Hematopoietic multipotent progenitor cell treated with erythropoietin and hydrocortisone succinate and interleukin-3 and kit ligand, for 4 days (in vitro differentiated cells): Measurements from ENCODE around the gene EPHA2.
"Not testable (repeated sequence)": the region's sequence is repeated elsewhere in the genome, so short reads cannot be mapped to it uniquely, and the experiment has no call there.

Experiments used
- DNase-seq: peaks from one replicate; pipeline ENCODE4 v3.0.0-alpha.2; 2015

Gene EPHA2

GRCh38 chr1:16183765-16184556 lies 28.1 kb upstream of the EPHA2 start:
- no peak for DNase-seq

GRCh38 chr1:16183179-16183578 lies 27.3 kb upstream of the EPHA2 start:
- DNase-seq: no peak

GRCh38 chr1:16181887-16182719 lies 26.2 kb upstream of the EPHA2 start:
- DNase-seq: no peak

- no peak for DNase-seq
These were observed 24.5 kb upstream of the EPHA2 start for GRCh38 chr1:16180291-16180824.

- DNase-seq: no peak
These were observed 23.0 kb upstream of the EPHA2 start for GRCh38 chr1:16178596-16179497.

GRCh38 chr1:16177306-16177705 lies 21.4 kb upstream of the EPHA2 start:
- no peak for DNase-seq

GRCh38 chr1:16176653-16177052 lies 20.8 kb upstream of the EPHA2 start:
- no peak for DNase-seq

GRCh38 chr1:16175610-16176553 lies 20.0 kb upstream of the EPHA2 start:
- peak; percentile 89 for DNase-seq

- no peak for DNase-seq
These were observed 19.2 kb upstream of the EPHA2 start for GRCh38 chr1:16174886-16175598.

- DNase-seq: no peak
These were observed 18.5 kb upstream of the EPHA2 start for GRCh38 chr1:16174261-16174868.

GRCh38 chr1:16173447-16174260 lies 17.8 kb upstream of the EPHA2 start:
- DNase-seq: no peak

GRCh38 chr1:16172964-16173446 lies 17.1 kb upstream of the EPHA2 start:
- peak; percentile 92 for DNase-seq

GRCh38 chr1:16172218-16172830 lies 16.5 kb upstream of the EPHA2 start:
- DNase-seq: no peak

- DNase-seq: no peak
These were observed 15.7 kb upstream of the EPHA2 start for GRCh38 chr1:16171314-16172151.

- no peak for DNase-seq
These were observed 14.4 kb upstream of the EPHA2 start for GRCh38 chr1:16170283-16170673.

- no peak for DNase-seq
These were observed 12.9 kb upstream of the EPHA2 start for GRCh38 chr1:16168622-16169360.

- not testable (repeated sequence) for DNase-seq
These were observed 12.3 kb upstream of the EPHA2 start for GRCh38 chr1:16168144-16168495.
